GM23248 (cell line): ENCODE results near the gene GK2. TPM values are rescaled to one million over a fixed set of nuclear protein-coding genes. Genes with fewer than 3 reads are reported as not detected.

ENCODE experiments used
- DNase-seq: peaks from one replicate; pipeline ENCODE4 v3.0.0-alpha.2; 2015
- H2AFZ ChIP-seq: fragments of 200-600 bp; sonication (generic); 2 replicates; pipeline ENCODE4 v1.6.1; 2016; ENCODE audit warnings: antibody characterized with exemption
- H3F3A ChIP-seq: fragments of 200-600 bp; sonication (generic); 2 replicates; pipeline ENCODE4 v1.6.1; 2016; ENCODE audit warnings: mild to moderate bottlenecking, antibody characterized with exemption, mixed run types; ENCODE audit not compliant: insufficient read depth
- H3K27ac ChIP-seq: fragments of 200-600 bp; sonication (generic); 2 replicates; pipeline ENCODE4 v1.5.1; 2016; ENCODE audit warnings: mild to moderate bottlenecking
- H3K27me3 ChIP-seq: fragments of 200-600 bp; sonication (generic); replicated peaks from 2 replicates; pipeline ENCODE4 v1.6.1; 2016; ENCODE audit warnings: mild to moderate bottlenecking; ENCODE audit not compliant: insufficient read depth
- H3K36me3 ChIP-seq: fragments of 200-600 bp; sonication (generic); 2 replicates; pipeline ENCODE4 v1.6.1; 2016; ENCODE audit warnings: low read depth, mild to moderate bottlenecking
- H3K4me1 ChIP-seq: fragments of 200-600 bp; sonication (generic); 2 replicates; pipeline ENCODE4 v1.6.1; 2016; ENCODE audit warnings: mild to moderate bottlenecking; ENCODE audit not compliant: insufficient read depth
- H3K4me2 ChIP-seq: fragments of 200-600 bp; sonication (generic); one replicate; pipeline ENCODE4 v1.6.1; 2016; ENCODE audit warnings: mild to moderate bottlenecking; ENCODE audit not compliant: unreplicated experiment
- H3K4me3 ChIP-seq: fragments of 200-600 bp; sonication (generic); 2 replicates; pipeline ENCODE4 v1.5.1; 2016; ENCODE audit warnings: mild to moderate bottlenecking
- H3K79me2 ChIP-seq: fragments of 200-600 bp; sonication (generic); 2 replicates; pipeline ENCODE4 v1.6.1; 2016; ENCODE audit warnings: mild to moderate bottlenecking; ENCODE audit not compliant: insufficient read depth
- H3K9ac ChIP-seq: fragments of 200-600 bp; sonication (generic); 2 replicates; pipeline ENCODE4 v1.6.1; 2016; ENCODE audit warnings: mild to moderate bottlenecking
- H3K9me2 ChIP-seq: fragments of 200-600 bp; sonication (generic); 2 replicates; pipeline ENCODE4 v1.6.1; 2016; ENCODE audit warnings: mixed run types, mild to moderate bottlenecking, moderate library complexity; ENCODE audit not compliant: insufficient read depth
- H3K9me3 ChIP-seq: fragments of 200-600 bp; sonication (generic); one replicate; pipeline ENCODE4 v1.6.1; 2017; ENCODE audit warnings: low read depth
- H4K20me1 ChIP-seq: fragments of 200-600 bp; sonication (generic); 2 replicates; pipeline ENCODE4 v1.6.0; 2016; ENCODE audit not compliant: insufficient read depth
- EZH2 ChIP-seq: fragments of 200-600 bp; sonication (generic); IDR thresholded peaks from 2 replicates; pipeline ENCODE4 v1.6.1; 2018; ENCODE audit warnings: antibody characterized with exemption, mild to moderate bottlenecking; ENCODE audit not compliant: insufficient read depth, poor library complexity, severe bottlenecking
- EZH2phosphoT487 ChIP-seq: fragments of 200-600 bp; sonication (generic); IDR thresholded peaks from 2 replicates; pipeline ENCODE4 v1.6.1; 2018; ENCODE audit warnings: antibody characterized with exemption, moderate library complexity, mild to moderate bottlenecking, low read depth; ENCODE audit not compliant: insufficient read depth
- WGBS, 2 experiments: methylation state at CpG; one replicate each; pipeline ENCODE4 v1.1.6; 2015 to 2017; ENCODE audit warnings: low lambda C conversion rate in 2 of 2, low coverage in 1 of 2; ENCODE audit errors: missing lambda C conversion rate in 2 of 2; 5-methylcytosine and 5-hydroxymethylcytosine counted together
- in situ Hi-C: fragments of 300-500 bp; cut with MboI; formaldehyde crosslinking; loops from 2 replicates; pipeline ENCODE4 v1.15.0; 2020
- polyA plus RNA-seq: library from polyadenylated mRNA; unstranded; fragments of >200 nt; fragmentation: Nextera tagmentation; extraction: Ambion mirVana; gene quantifications from 2 replicates; pipeline ENCODE4 v1.2.1, GENCODE V29; 2016
- total RNA-seq: library from RNA; depleted of rRNA; stranded (reverse); fragments of >200 nt; shearing (Covaris generic); gene quantifications from 2 replicates; pipeline ENCODE4 v1.2.3, GENCODE V29; 2014

Gene GK2
- total and polyA plus RNA-seq, 2 experiments from 2014 or later = not detected

DNA sequence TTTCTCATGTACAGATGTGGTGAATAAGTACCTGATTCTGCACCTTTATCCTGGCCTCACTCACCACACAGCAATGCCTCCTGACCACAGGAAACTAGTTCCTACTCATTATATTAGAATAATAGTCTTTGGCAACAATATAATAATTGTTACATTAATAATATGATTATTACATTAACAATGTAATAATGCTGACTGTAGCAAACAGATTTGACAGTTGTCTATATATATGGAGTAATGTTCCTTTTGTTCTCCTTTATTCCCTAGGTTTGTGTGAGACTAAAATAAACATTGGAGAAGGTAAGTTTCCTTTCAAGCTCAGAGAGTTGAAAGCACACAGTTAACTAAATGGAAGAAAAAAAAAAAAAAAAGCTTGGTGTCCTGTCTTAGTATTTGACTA is 41.6 kb downstream of the GK2 start:
- no peak overlapping the region for H2AFZ ChIP-seq
- H3K4me1 ChIP-seq = no peaks in the 10 kb centered on the region
- no peaks in the 10 kb centered on the region for H3F3A ChIP-seq
- no peaks in the 10 kb centered on the region for H3K9me3 ChIP-seq
- no peaks in the 10 kb centered on the region for H3K79me2 ChIP-seq
- TF ChIP-seq EZH2phosphoT487 (no peak), EZH2 (no peak)
- H4K20me1 ChIP-seq = no peaks in the 10 kb centered on the region
- no peak overlapping the region for H3K27ac ChIP-seq
- no peak for DNase-seq
- in situ Hi-C loops = no loop called here
- H3K27me3 ChIP-seq = no peaks in the 10 kb centered on the region
- H3K9ac ChIP-seq = no peak overlapping the region
- no peak overlapping the region for H3K4me3 ChIP-seq
- H3K4me2 ChIP-seq = no peak overlapping the region
- no peaks in the 10 kb centered on the region for H3K9me2 ChIP-seq
- H3K36me3 ChIP-seq = no peaks in the 10 kb centered on the region

DNA sequence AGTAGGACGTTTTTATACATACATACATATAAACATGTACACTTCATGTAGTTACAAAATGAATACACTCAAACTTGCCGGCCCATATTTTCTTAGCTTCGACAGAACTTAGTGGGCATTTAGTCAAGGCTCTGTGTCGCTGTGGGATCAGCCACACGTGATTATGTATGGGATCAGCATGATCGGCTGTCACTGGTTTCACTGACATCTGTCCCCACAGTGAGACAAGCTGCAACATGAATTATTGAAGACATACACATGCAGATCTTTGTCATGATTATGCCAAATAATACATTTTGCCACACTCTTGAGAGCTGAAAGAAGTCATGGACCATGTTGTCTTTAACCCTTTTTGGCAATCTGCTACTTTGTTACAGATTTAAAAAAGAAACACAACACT is 44.0 kb downstream of the GK2 start:
- no peaks in the 10 kb centered on the region for H3K9me2 ChIP-seq
- H3K4me3 ChIP-seq = no peak overlapping the region
- no peaks in the 10 kb centered on the region for H3K4me1 ChIP-seq
- no peaks in the 10 kb centered on the region for H3K79me2 ChIP-seq
- in situ Hi-C loops = no loop called here
- H3K27ac ChIP-seq = no peak overlapping the region
- H3F3A ChIP-seq = no peaks in the 10 kb centered on the region
- WGBS, 2 experiments = 25 to 26% methylated on average over 6 of the region's 6 CpGs
- no peak for TF ChIP-seq EZH2phosphoT487
- no peak for TF ChIP-seq EZH2
- no peak overlapping the region for H3K4me2 ChIP-seq
- H3K9ac ChIP-seq = no peak overlapping the region
- DNase-seq = no peak
- H3K27me3 ChIP-seq = no peaks in the 10 kb centered on the region
- no peaks in the 10 kb centered on the region for H3K9me3 ChIP-seq
- no peaks in the 10 kb centered on the region for H4K20me1 ChIP-seq
- no peak overlapping the region for H2AFZ ChIP-seq
- no peaks in the 10 kb centered on the region for H3K36me3 ChIP-seq

DNA sequence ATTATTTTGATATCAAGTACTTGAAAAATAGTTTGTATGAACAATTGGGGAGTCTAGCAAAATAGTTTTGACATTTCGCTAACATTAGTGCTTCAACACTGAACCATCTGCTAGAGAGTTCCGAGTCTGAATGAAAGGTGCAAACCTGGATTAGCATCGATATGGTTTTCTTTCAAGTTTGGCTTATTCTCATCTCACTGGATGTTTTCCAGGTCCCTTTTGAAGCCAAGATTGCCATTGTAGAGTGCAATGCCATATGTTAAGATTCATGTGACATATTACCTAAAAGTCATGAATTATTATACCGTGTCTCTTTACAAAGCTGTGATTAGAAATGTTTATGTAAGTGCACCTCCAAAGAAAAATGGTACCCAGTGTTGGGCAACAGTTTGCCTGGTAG is 45.4 kb downstream of the GK2 start:
- H3K4me1 ChIP-seq = no peaks in the 10 kb centered on the region
- DNase-seq = no peak
- H3F3A ChIP-seq = no peaks in the 10 kb centered on the region
- H3K4me2 ChIP-seq = no peak overlapping the region
- no peaks in the 10 kb centered on the region for H3K9me2 ChIP-seq
- in situ Hi-C loops = no loop called here
- no peaks in the 10 kb centered on the region for H3K79me2 ChIP-seq
- TF ChIP-seq EZH2phosphoT487 = no peak
- no peak for TF ChIP-seq EZH2
- H3K27ac ChIP-seq = no peak overlapping the region
- H3K9me3 ChIP-seq = no peaks in the 10 kb centered on the region
- no peaks in the 10 kb centered on the region for H4K20me1 ChIP-seq
- no peak overlapping the region for H3K4me3 ChIP-seq
- no peak overlapping the region for H2AFZ ChIP-seq
- H3K9ac ChIP-seq = no peak overlapping the region
- no peaks in the 10 kb centered on the region for H3K36me3 ChIP-seq
- 87 to 92% methylated on average over 4 of the region's 4 CpGs for WGBS, 2 experiments
- H3K27me3 ChIP-seq = no peaks in the 10 kb centered on the region

DNA sequence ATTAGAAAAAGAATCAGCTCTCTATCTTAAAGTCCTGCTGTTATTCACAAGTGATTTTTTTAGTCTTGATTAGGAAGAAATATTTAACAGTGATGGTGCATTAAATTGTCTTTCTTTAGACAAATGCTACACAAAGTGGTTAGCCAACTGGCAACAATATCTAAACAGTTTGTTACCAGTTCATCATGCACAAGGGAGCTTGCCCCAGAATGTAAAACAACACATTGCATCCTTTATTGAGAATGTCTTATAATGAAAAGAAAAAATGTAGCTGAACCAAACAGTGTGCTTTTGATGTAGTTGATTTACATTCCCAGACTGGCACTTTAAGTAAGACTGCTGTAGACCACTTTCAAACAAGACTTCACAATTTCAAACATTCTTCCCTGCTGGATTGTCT is 48.0 kb downstream of the GK2 start:
- H3K4me3 ChIP-seq = no peak overlapping the region
- H3F3A ChIP-seq = no peaks in the 10 kb centered on the region
- H3K79me2 ChIP-seq = no peaks in the 10 kb centered on the region
- no peaks in the 10 kb centered on the region for H4K20me1 ChIP-seq
- H3K9me3 ChIP-seq = no peaks in the 10 kb centered on the region
- no peaks in the 10 kb centered on the region for H3K9me2 ChIP-seq
- H3K27me3 ChIP-seq = no peaks in the 10 kb centered on the region
- no peak overlapping the region for H3K27ac ChIP-seq
- no peak for DNase-seq
- no peak overlapping the region for H3K4me2 ChIP-seq
- H3K36me3 ChIP-seq = no peaks in the 10 kb centered on the region
- no peak overlapping the region for H3K9ac ChIP-seq
- in situ Hi-C loops = no loop called here
- H2AFZ ChIP-seq = no peak overlapping the region
- TF ChIP-seq EZH2phosphoT487 (no peak), EZH2 (no peak)
- H3K4me1 ChIP-seq = no peaks in the 10 kb centered on the region

DNA sequence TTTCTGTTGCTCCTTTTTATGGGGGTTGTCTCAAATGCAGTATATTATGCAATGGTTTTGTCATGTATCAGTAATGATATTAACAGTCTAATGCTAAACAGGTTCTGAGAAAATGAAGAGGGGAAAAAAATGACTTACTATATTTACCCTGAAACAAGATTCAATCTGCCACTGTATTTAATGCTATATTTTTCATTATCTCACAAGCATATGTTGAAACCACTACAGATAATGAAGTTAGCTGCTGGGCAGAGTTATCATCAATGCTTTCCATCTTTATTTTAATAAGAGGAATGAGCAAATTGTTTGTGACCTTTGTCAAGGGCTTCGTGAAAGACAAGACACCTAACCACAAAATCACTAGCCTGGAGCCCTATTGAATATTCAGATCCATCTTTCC is 49.6 kb downstream of the GK2 start:
- no peak for DNase-seq
- no peak overlapping the region for H2AFZ ChIP-seq
- in situ Hi-C loops = no loop called here
- H3K9me3 ChIP-seq = no peaks in the 10 kb centered on the region
- TF ChIP-seq EZH2phosphoT487 = no peak
- TF ChIP-seq EZH2 = no peak
- H3K27me3 ChIP-seq = no peaks in the 10 kb centered on the region
- no peaks in the 10 kb centered on the region for H3K36me3 ChIP-seq
- H3K4me3 ChIP-seq = no peak overlapping the region
- no peaks in the 10 kb centered on the region for H4K20me1 ChIP-seq
- H3K9ac ChIP-seq = no peak overlapping the region
- no peaks in the 10 kb centered on the region for H3K4me1 ChIP-seq
- WGBS, 2 experiments = 25 to 32% methylated on average over 1 of the region's 1 CpG
- H3K4me2 ChIP-seq = no peak overlapping the region
- no peaks in the 10 kb centered on the region for H3K79me2 ChIP-seq
- H3F3A ChIP-seq = no peaks in the 10 kb centered on the region
- H3K9me2 ChIP-seq = no peaks in the 10 kb centered on the region
- H3K27ac ChIP-seq = no peak overlapping the region
